Kasumi-1 (cell line): ENCODE results near the gene DOCK2.
A peak's percentile ranks its signal among the peaks of the same experiment; 100 is the strongest.
"Not testable (repeated sequence)": the region's sequence is repeated elsewhere in the genome, so short reads cannot be mapped to it uniquely, and the experiment has no call there.

Source experiments
- DNase-seq, 2 experiments: peaks; one replicate each; lab custom pipeline; 2025; lab: John Stamatoyannopoulos, UW

DOCK2 gene

DNA sequence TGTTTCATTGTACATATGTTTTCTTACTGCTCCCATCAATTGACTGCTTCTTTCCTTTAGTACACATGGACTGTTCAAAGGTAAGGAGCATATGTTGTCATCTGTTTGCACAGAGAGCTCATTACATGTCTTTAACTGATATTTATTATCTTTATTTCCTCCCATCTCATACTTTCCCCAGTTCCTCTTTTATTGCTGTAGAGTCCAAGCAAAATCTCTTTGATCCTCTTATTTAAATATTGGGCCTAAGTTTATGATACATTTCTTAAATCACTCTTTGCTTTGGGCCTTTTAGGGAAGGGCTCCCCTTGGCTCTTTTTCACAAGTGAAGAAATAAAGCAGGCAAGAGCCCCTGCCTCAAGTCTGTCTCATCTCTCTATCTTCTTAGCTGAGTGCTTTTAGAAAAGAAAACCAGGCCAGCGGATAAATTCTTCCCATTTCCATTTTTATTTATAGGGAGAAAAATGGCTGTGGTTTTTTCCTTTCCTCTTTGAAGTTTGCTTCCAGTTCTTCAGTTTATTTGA lies 152.4 kb downstream of the DOCK2 start:
- no peak for DNase-seq

GRCh38 chr5:169791251-169791650 lies 154.2 kb downstream of the DOCK2 start:
- DNase-seq: no peak

GRCh38 chr5:169795338-169795737 lies 158.3 kb downstream of the DOCK2 start:
- no peak for DNase-seq

- DNase-seq: no peak
Measured at GRCh38 chr5:169796731-169797130, 159.7 kb downstream of the DOCK2 start.

- DNase-seq: no peak
Measured at GRCh38 chr5:169797577-169797976, 160.5 kb downstream of the DOCK2 start.

DNA sequence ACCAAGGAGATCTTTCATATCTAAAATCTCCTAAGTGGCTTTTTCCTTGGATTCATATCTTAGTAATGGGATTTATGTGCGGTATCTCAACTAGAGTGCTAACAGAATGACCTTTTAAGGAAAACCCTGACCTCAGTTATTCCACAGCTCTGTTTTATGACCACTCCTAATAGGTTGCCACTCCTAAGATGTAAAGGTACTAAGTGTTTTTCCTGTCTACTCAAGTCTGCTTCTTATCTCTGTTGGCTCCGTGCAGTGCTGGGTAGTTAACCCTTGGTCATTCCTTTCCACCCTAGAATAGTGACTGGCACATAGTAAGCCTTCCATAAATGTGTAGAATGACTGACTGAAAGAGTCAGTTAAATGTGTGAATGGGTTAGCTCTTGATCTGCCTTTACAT lies 161.4 kb downstream of the DOCK2 start:
- DNase-seq: no peak

DNA sequence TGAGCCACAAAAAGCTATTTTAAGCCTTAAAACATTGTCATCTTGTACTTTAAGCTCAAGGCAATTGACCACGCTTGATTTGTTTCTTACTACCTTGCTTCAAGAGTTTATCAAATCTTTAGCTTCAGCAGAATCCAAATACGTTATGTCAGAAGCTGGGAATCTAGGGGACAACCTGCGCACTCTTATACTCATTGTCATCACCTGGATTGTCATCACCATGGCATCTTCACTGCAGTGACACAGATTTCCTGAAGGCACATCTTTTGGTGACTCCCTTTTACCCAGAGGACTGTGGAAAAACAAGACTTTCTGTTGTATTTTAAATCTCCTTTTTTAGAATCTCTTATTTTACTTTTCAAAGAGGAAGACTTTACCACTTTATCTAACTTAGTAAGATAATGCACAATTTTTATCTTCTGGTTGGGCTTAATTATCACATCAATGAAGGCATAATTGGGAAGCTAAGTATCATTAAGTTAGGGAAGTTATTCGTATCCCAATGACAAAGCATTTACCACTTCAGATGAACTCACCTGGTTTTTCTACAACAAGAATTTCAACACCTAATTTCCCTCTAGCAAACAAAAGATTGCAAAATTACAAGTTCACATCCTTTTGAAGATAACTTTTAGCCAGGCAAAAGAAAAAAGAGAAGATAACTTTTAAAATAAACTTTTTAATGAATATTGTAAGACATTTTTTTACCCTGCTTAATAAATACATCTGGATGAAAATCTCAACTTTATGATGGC lies 162.0 kb downstream of the DOCK2 start:
- DNase-seq: no peak

DNA sequence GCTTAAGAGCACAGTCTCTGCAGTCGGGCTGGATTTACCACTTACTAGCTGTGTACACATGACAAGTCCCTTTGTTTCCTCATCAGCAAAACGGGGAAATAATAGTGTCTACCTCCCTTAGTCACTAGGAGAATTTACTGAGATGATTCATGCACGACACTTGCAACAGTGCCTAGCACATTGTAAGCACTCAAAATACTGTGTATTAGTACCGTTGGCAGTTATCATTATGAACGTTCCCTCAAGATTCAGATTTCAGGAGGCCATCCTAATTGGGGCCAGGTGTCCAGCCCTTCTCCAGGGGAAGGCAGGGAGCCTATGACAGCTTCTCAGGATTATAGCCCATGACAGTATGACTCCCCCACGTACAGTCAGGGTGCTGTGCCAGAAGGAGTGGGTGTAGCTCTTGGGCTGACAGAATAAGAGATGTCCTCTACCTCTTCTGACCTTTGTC lies 164.3 kb downstream of the DOCK2 start:
- peak; percentile 41 to 44 for DNase-seq

GRCh38 chr5:169801781-169802180 lies 164.7 kb downstream of the DOCK2 start:
- DNase-seq: no peak

GRCh38 chr5:169803077-169803981 lies 166.3 kb downstream of the DOCK2 start:
- DNase-seq: peak; percentile 68 to 73

DNA sequence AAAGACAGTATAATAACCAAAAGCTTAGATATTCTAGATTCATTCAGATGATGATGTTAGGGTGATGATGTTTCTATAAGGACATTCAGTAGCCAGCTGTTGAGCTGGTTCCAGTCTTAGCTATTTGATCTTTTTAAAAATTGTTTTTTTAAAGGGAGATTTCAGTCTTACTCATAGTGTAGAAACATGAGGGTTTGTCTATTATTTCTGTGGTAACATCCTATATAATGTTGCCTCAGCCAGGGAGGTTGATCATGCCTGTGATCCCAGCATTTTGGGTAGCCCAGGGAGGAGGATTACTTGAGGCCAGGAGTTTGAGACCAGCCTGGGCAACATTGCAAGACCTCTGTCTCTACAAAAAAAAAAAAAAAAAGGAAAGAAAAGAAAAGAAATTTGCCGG lies 167.8 kb downstream of the DOCK2 start:
- DNase-seq: no peak

- DNase-seq: no peak
Measured at GRCh38 chr5:169805527-169805934, 168.5 kb downstream of the DOCK2 start.

GRCh38 chr5:169805937-169806700 lies 169.0 kb downstream of the DOCK2 start:
- no peak for DNase-seq

DNA sequence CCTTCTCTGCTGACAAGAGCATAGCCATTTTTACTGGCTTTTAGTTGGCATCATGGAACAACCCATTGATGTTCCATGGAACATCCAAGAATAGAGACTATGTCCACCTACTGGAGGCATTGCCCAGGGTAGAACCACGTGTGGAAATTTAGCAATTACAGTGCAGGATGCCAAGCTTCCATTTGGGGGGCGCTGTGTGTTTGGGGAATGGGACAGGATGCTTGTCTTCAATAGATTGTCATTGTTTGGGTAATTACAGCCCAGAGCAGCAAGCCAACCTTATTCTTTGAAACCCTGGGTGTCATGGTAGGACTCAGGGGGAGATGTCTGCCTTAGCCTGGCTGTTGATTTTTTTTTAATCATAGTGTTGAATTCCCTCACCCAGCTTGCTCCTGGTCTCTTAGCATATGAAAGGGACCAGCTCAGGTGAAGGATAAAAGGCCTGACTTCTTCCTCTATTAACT lies 171.1 kb downstream of the DOCK2 start:
- DNase-seq: no peak

DNA sequence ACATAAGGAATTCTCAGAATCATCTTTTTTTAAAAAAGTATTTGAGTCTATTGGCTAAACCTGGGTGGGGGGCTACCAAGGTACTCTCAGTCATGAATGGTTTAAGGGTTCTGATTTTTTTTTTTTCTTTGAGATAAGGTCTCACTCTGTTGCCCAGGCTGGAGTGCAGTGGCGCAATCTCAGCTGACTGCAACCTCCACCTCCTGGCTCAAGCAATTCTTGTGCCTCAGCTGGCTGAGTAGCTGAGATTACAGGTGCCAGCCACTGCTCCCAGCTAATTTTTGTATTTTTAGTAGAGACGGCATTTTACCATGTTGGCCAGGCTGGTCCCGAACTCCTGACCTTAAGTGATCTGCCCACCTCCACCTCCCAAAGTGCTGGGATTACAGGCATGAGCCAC lies 171.8 kb downstream of the DOCK2 start:
- DNase-seq: not testable (repeated sequence)

DNA sequence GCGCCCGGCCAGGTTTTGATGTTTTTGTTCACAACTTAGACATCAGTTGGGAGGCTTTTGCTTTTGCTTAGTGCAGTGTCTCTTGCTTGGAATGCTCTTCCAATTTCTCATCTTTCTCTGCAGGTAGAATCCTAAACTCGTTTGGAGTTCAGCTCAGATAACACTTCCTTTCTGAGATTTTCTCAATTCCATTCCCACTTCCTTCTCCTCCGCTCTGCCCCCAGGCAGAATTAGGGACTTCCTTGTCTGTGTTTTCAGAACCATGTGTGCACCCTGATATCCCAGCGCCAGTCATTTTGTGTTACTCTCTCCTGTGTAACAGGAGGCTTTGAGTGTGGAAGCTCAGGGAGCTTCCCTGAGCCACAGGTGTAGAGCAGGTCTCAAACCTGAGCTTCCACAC lies 172.2 kb downstream of the DOCK2 start:
- no peak for DNase-seq

DNA sequence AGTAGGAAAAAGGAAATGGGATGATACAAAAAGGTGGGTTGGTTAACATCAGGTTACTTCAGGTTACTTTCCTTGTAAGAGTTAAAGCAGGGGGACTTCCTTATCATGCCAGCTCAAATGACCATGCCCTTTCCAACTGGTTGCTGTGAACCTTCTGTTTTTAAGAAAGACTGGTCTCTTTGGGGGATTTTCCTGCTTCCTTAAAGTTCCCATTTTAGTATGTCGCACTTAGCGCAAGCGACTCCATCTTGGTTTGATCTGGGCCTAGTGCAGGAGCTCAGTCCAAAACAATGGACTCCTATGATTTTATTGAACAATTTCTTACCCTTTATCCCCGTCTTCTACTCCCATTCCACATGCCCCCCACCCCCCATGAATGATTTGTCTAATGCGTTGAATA lies 173.4 kb downstream of the DOCK2 start:
- no peak for DNase-seq

DNA sequence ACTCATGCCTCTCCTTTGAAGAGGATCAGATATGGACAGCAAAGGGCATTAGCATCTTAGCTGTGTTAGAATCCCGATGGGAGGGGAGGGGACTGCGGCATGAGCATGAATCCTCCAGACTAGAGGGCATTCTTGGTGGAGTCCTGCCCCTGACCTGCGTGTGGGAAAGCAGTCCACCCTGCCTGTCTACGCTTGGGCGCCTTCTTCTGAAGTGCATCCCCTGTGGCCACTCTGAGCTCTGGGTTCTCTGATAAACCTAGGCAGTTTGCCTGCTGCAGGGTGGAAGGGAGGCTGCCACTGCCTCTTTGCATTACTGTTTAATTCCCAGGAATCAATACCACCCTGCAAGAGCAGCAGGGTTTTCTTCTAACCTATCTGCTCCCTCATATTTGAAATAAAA lies 173.9 kb downstream of the DOCK2 start:
- no peak for DNase-seq

DNA sequence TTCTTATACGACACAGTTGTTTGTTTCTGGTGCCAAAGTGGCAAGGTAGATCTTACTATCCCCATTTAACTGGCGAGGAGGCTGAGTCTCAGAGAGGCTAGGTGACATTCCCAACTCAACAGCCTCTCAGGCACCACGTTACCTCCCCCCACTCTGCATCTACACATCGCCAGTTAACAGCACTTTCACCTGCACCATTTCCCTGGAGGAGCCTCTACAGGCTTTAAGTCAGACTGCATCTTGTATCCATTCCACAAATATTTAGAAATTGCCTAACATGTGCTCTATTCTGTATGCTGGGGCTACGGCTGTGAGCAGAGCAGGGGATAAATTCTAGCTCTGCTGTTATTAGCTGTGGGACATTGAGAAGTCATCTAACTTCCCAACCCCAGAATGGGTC lies 174.6 kb downstream of the DOCK2 start:
- no peak for DNase-seq

- DNase-seq: no peak
Measured at GRCh38 chr5:169812786-169813185, 175.7 kb downstream of the DOCK2 start.

DNA sequence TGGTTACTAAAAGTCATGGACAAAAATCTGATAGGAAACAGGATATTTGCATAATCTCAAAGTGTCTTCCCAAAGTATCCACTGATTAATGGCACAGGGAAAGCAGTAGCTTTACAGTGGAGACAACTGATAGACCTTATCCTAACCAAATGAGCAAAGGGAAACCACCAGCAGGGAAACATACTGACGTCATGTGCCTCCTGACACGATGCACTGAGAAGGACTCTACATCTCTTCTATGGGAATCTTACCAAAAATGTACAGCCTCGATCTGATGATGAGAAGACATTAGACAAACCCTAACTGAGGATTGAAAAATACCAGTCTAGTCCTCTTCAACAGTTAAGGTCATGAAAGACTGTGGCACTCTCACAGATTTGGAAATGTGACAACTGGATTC lies 177.0 kb downstream of the DOCK2 start:
- no peak for DNase-seq

- DNase-seq: no peak
Measured at GRCh38 chr5:169814522-169814921, 177.4 kb downstream of the DOCK2 start.
